Right lobe of liver (tissue), 6 donors: ENCODE data around the gene NUP153. TPM values are rescaled to one million over a fixed set of nuclear protein-coding genes. Genes with fewer than 3 reads are reported as not detected.

Experiments used
- ATAC-seq, 4 donors: fragments of 200-7000 bp; cut with Tn5 transposase; one replicate each; pipeline ENCODE4 v1.9.1; 2020; ENCODE audit warnings: mild to moderate bottlenecking in 4 of 4, moderate library complexity in 4 of 4
- DNase-seq, 3 donors: peaks; one replicate each; pipeline ENCODE4 v3.0.0-alpha.2; 2020
- H3K27ac ChIP-seq, 3 donors: fragments of 200-600 bp; one replicate each; pipeline ENCODE4 v1.8.0; 2022
- H3K27me3 ChIP-seq, 2 donors: fragments of 200-600 bp; one replicate each; pipeline ENCODE4 v1.8.0; 2022
- H3K36me3 ChIP-seq, 4 donors: fragments of 200-600 bp; sonication (generic) in 1 of 4; one replicate each; pipeline versions ENCODE4 v1.5.1 to v1.8.0; 2017 to 2022; ENCODE audit warnings: control low read depth in 1 of 4
- H3K4me1 ChIP-seq, 4 donors: fragments of 200-600 bp; sonication (generic) in 1 of 4; one replicate each; pipeline versions ENCODE4 v1.5.1 to v1.8.0; 2017 to 2022; ENCODE audit warnings: control low read depth in 1 of 4
- H3K4me3 ChIP-seq, 3 donors: fragments of 200-600 bp; one replicate each; pipeline ENCODE4 v1.8.0; 2022
- H3K9me3 ChIP-seq, 4 donors: fragments of 200-600 bp; sonication (generic) in 1 of 4; one replicate each; pipeline versions ENCODE4 v1.5.1 to v1.8.0; 2017 to 2022; ENCODE audit warnings: control low read depth in 1 of 4
- CTCF ChIP-seq, 4 donors: fragments of 200-600 bp in 3 of 4; fragments of 450-650 bp in 1 of 4; IDR thresholded peaks; one replicate each; pipeline versions ENCODE4 v1.5.1 to v1.8.0; 2016 to 2022; ENCODE audit warnings: antibody characterized with exemption in 4 of 4, mild to moderate bottlenecking in 2 of 4
- POLR2A ChIP-seq: fragments of 450-650 bp; IDR thresholded peaks from one replicate; pipeline ENCODE4 v1.6.1; 2017; ENCODE audit warnings: antibody characterized with exemption, mild to moderate bottlenecking
- WGBS: methylation state at CpG from one replicate; pipeline ENCODE4 v1.1.6; 2018; ENCODE audit warnings: low coverage, low lambda C conversion rate; ENCODE audit not compliant: insufficient coverage; ENCODE audit errors: missing lambda C conversion rate; 5-methylcytosine and 5-hydroxymethylcytosine counted together
- intact Hi-C, 2 donors: fragments of 100-400 bp; cut with DNase I; formaldehyde crosslinking; loops; one replicate each; pipeline versions ENCODE4 v1.11.2 to v1.14.1; 2022
- total RNA-seq, 6 experiments: library from RNA; depleted of rRNA in 2 of 6; stranded (reverse); fragments of >200 nt in 2 of 6; fragmentation: NEBNext Ultra II Directional in 3 of 6; extraction: Animal tissue kit (Norgen Biotek cat#: 25700) in 3 of 6; gene quantifications; one replicate each; pipeline versions ENCODE4 v1.1.0 to v1.2.4, GENCODE V29; 2016 to 2023
- donor health status: DM: no; HTN: yes; CAD: no.
- donor health status: DM: no; HTN: no; CAD: no.
- donor health status: DM: no; HTN: no; CAD: no.
- donor health status: DM: no; HTN: yes; CAD: no.
- donor health status: DM: no; HTN: yes; CAD: no.

NUP153 gene
- total RNA-seq, 6 experiments from 2014 or later: 14.6 to 20.8 (median 19.0) TPM

DNA sequence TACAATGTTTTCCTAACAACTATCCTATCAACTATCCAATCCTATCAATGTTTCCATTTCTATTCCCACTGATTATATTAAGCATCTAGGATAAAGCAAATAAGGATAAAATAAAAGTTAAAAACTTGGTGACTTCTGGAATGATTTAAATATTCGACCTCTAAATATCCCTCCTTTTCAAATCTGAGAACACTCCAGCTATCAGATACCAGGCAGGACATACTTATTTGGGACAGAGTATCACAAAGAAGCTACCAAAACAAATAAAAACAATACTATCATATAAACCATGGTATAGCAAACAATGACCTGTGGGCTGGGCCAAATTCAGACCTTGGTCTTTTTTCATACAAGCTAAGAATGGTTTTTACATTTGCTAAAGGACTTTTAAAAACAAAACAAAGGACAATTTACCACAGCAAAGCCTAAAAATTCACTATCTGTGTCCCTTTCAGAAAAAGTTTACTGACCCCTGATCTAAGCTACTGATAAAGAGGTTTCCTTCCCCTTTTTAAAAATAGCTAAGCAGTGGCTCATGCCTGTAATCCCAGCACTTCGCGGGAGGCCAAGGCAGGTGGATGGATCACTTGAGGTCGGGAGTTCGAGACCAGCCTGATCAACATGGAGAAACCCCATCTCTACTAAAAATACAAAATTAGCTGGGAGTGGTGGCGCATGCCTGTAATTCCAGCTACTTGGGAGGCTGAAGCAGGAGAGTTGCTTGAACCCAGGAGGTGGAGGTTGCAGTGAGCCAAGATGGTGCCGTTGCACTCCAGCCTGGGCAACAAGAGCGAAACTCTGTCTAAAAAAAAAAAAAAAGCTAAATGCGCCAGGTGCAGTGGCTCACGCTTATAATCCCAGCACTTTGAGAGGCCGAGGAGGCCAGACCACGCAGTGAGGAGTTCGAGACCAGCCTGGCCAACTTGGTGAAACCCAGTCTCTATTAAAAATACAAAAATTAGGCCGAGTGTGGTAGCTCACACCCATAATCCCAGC lies 6.0 kb downstream of the NUP153 start:
- no peaks in the 10 kb centered on the region for H3K27me3 ChIP-seq

DNA sequence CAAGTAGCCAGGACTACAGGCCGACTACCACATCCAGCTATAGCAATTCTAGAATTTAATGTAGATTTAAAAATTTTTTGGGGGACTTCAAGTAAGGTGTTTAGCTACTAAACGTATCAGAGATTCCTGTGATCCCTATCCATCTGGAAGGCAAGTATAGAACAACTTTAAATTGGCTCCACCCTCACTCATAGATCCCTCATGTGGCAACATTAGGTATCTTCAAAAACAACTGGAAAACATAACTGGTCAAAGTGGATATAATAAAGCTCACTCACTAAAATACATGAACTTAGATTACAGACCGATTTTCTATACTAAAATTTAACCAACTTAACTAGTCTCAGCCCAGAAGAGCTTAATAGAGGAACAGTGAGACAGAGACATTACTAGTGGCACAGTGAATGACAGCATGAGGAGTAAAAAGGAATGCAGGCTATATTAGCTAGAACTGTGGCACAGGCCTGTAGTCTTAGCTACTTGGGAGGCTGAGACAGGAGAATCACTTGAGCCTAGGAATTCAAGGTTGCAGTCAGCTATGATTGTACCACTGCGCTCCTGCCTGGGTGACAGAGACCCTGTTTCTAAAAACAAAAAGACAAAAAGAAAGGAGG lies 14.7 kb downstream of the NUP153 start:
- H3K4me1 ChIP-seq: no peaks in the 10 kb centered on the region
- TF ChIP-seq POLR2A: no peak
- TF ChIP-seq CTCF (IDR thresholded peaks at IDR 0.05): no peak
- no peaks in the 10 kb centered on the region for H3K27me3 ChIP-seq
- DNase-seq (no peak), ATAC-seq (no peak)
- H3K9me3 ChIP-seq: no peaks in the 10 kb centered on the region
- H3K27ac ChIP-seq: no peak overlapping the region
- intact Hi-C loops: no loop called here
- H3K4me3 ChIP-seq: no peak overlapping the region
- peaks cover 0 to 7% (median 0%) of the 10 kb centered on the region in 4 donors for H3K36me3 ChIP-seq
- WGBS: 85% methylated on average over 4 of the region's 4 CpGs

More for the DNA sequence above, 6.0 kb downstream of the NUP153 start:
- no peaks in the 10 kb centered on the region for H3K9me3 ChIP-seq
- DNase-seq (no peak), ATAC-seq (no peak)
- 84% methylated on average over 13 of the region's 14 CpGs for WGBS
- H3K4me1 ChIP-seq: peaks cover 0 to 45% (median 6%) of the 10 kb centered on the region in 4 donors
- no peak for TF ChIP-seq CTCF (IDR thresholded peaks at IDR 0.05)
- TF ChIP-seq POLR2A: no peak
- intact Hi-C loops: no loop called here
- no peaks in the 10 kb centered on the region for H3K36me3 ChIP-seq
- no peak overlapping the region for H3K27ac ChIP-seq
- H3K4me3 ChIP-seq: no peak overlapping the region

DNA sequence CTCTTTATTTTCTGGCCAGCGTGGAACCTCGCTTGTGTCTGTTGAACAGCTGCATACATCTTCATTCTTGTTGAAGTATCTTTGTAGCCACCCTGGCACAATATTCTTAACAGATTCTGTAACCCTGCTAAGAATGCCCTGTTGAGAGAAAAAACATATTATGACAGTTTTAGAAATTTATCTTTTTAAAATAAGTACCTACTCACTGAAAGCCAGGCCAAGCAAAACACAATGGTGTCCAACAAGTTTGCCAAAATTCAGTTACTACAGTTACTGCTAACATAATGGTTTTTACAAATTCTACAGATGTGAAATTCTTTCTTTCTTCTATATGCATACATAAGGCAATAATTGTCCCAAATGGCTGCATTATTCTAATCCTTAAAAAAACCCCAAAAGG lies 18.2 kb downstream of the NUP153 start:
- intact Hi-C loops: no loop called here
- ATAC-seq: no peak
- no peaks in the 10 kb centered on the region for H3K9me3 ChIP-seq

DNA sequence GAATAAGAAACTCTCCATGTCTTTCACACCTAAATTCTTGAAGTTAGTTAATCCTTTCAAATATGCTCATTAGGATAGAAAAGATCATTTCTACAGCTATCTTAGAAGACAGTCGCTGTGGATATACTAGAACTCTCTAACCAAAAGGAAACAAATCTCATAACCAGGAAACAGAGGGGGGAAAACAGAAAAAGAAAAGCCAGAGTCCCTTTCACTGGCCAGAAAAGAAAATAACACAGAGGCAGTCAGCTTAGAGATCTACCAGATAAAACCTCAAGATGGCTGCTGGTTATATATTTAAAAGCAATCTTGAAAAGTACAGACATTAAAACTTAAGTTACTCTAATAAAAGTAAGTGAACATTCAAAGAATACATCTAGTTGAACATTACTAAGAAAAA lies 19.6 kb downstream of the NUP153 start:
- TF ChIP-seq POLR2A: no peak
- TF ChIP-seq CTCF (IDR thresholded peaks at IDR 0.05): no peak

More for the DNA sequence above, 18.2 kb downstream of the NUP153 start:
- 100% methylated on average over 2 of the region's 2 CpGs for WGBS
- no peaks in the 10 kb centered on the region for H3K27me3 ChIP-seq
- H3K4me3 ChIP-seq: no peak overlapping the region
- H3K4me1 ChIP-seq: no peaks in the 10 kb centered on the region
- DNase-seq: no peak
- peaks cover 0 to 7% (median 0%) of the 10 kb centered on the region in 4 donors for H3K36me3 ChIP-seq
- TF ChIP-seq POLR2A: no peak
- no peak for TF ChIP-seq CTCF (IDR thresholded peaks at IDR 0.05)
- H3K27ac ChIP-seq: no peak overlapping the region

More for the DNA sequence above, 19.6 kb downstream of the NUP153 start:
- Histone ChIP-seq H3K4me3 (no peak overlapping the region), H3K36me3 (peaks cover 0 to 7% (median 0%) of the 10 kb centered on the region in 4 donors), H3K9me3 (no peaks in the 10 kb centered on the region), H3K27me3 (no peaks in the 10 kb centered on the region), H3K4me1 (no peaks in the 10 kb centered on the region), H3K27ac (no peak overlapping the region)
- DNase-seq: no peak
- WGBS: 60% methylated on average over 1 of the region's 1 CpG
- intact Hi-C loops: no loop called here
- no peak for ATAC-seq
